Glomerular endothelial cell (primary cell): ENCODE results near the gene IP6K1. TPM values are rescaled to one million over a fixed set of nuclear protein-coding genes. Genes with fewer than 3 reads are reported as not detected.
"Not testable (repeated sequence)": the region's sequence is repeated elsewhere in the genome, so short reads cannot be mapped to it uniquely, and the experiment has no call there.

Source experiments
- DNase-seq: peaks from one replicate; pipeline ENCODE4 v3.0.0-alpha.2; 2011; ENCODE audit warnings: low read depth, low spot score; ENCODE audit errors: extremely low read depth
- total RNA-seq: library from RNA; depleted of rRNA; stranded (reverse); fragments of >200 nt; gene quantifications from 2 replicates; pipeline ENCODE4 v1.2.3, GENCODE V29; 2015

The IP6K1 gene
- total RNA-seq, result 50.5 and 59.3 TPM in 2 replicates

DNA sequence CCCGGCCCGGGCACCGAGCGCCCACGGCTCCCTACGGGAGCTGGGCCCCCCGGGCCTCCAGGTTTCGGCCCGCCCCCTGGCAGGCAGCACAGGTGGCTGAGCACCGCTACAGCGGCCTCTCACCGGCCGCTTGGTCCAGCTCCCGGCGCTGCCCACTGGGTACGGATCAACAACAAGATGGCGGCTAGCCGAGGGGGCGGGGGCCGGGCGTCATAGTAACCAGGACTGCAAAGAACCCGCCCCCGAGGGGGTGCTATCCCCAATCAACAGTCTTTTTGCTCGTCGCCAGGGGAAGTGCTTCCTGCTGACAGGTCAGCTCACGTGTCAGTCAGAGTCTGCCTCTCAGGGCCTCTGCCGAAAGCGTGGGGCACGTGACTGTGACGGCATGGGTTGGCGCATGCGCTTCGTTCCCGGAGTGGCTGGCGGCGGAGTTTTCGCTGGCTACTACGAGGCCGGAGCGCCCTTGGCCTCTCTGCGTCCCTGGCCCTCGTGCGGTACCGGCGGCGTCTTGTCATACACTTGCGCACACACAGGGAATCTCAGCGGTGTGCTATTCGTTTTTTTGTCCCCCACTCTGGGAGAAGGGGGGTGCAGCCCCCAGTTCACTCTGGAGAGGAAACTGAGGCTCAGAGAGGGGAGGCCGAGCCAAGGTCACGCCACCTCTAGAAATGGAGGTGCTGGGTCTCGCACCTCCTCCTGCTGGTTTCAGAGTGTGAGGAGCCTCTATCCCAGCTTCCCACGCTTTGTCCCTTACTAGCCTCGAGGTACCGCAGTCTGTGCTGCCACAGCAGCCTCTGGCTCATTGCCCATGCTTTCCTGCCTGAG lies at the start of gene IP6K1:
Gene IP6K1 (minus strand): TSS at position 186 of the 825 bp plus-strand sequence. CDS start 38,502 bp downstream, outside the sequence.
- DNase-seq, result peak; percentile 98

DNA sequence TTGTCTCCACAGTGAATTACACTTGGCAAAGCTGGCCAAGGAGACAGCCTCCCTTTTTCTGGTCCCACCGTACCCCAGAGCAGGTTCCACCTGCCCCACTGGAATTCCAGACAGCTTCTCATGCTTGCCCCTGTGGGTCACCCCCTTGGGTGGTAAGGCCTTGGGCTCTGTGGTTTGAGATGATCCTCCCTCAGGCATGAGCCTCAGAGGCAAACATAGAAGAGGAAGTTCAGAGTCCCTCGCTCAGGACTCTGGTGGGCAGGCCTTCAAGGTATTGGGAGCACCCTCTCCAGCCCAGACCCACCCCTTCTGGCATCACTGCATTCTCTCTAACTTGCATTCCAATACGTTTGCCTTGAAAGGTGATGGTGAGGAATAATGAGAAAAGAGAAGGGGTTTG lies 45.0 kb upstream of the IP6K1 start:
- DNase-seq, result no peak

DNA sequence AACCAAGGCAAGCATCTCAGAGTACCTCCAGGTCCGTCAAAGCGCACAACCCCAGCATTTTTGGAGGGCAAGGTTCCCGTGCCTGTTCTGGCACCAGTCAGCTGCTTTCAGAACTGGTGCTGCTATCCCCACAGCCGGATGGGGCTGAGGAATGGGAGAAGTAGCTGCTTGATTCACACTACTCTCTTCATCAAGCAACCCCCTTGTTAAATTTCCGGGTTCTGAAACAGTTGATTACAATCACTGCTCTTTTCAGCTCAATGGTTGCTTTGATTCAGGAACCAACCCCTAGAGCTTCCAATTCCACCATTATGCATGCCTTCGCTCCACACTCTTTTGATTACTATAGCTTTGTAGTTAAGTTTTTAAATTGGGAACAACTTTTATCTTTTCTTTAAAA lies 39.7 kb upstream of the IP6K1 start:
- no peak for DNase-seq

DNA sequence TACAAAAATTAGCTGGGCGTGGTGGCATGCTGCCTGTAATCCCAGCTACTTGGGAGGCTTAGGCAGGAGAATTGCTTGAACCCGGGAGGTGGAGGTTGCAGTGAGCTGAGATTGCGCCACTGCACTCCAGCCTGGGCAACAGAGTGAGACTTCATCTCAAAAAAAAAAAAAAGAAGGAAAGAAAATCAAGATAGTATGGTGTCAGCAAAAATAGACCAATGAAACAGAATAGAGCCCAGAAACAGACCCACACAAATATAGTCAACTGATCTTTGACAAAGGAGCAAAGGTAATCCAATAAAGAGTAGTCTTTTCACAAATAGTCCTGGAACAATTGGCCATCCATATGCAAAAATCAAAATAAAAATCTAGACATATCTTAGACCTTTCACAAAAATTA lies 36.8 kb upstream of the IP6K1 start:
- DNase-seq, result not testable (repeated sequence)

DNA sequence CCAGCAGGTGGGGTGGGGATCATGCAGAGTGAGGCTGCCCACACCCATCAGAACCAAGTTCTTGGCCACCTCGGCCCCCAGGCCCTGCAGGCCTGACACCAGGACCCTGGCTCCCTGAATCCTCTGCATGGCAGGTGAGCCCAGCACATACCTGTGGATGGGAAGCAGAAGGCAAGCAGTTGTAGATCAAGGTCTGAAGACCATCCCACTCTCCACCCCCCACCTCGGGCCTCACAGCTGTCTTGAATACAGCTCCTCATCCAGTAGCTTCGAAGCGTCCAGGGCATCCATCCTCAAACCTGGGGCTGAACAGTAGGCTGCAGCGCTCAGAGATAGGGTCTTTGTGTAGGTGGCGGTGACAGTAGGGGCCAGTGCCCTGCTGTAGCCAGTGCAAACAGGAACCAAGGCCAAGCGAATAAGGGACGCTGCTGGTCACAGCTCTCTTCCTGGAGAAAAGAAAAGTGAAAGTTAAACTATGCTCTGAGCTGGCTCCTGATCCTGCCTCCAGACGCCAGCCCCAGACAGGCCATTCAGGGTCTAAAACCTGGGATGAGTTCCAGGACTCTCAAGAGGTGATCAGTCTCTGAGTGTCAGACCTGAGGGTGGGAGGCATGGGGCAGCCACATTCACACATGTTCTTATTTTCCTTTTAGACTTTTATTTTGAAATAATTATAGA lies 27.3 kb upstream of the IP6K1 start, which contains the start of gene UBA7:
Gene UBA7 (minus strand): TSS at position 457 of the 678 bp plus-strand sequence. CDS start 166 bp downstream, at position 291.
- no peak for DNase-seq

DNA sequence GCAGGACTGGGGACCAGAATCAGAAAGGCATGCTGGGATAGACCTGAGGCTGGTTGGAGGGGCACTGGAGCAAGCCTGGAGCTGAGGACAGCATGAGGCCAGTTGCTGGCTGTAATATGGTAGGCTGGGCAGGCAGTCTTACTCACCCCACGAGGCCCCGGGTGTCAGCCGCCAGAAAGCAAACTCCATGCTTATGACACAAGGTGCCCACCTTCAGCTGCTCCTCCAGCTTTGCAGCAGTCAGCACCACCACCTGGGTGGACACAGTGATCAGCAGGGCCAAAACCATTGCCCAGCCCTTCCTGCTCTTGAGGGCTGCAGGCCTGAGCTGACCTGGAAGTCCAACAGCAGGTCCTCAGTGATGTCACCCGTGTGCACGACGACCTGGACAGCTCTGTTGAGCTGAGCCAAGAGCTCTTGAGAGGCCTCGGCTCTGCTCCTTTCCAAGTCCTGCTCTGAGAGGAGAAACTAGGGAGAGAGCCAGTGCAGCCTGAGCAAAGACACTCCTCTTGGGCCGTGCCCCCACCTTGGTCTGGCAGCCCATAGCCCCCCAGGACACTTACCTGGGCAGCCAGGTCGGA lies 26.7 kb upstream of the IP6K1 start:
- no peak for DNase-seq

DNA sequence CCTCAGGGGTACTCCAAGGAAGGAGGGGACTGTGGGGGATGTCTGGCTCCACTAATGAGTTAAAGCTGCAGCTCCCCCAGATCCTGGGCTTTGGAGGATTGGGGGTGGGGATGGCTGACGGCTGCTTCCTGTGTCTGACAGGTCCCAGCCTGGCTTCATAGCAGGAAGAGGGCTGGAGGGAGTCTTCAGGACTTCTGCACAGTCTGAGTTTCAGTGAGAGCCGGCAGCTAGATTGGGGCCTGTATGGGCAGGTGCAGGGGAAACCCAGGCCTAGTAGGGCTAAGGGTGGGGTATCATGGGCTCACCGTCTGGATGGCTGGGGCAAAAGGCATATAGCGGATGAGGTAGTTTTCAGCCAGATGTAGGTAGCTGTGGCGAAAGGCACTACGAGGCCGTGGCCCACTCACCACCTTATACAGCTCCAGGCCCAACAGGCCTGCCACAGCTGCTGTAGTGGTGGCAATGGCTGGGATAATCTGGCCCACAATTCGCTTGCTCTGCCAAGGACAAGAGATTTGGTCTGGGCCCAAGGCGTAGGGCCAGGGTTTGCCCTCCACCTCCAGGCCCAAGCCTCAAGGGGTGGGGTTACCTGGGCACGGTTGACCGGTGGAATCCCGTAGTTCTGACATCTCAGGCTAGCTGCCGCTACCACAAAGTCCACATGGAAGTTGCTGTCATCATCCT lies 21.2 kb upstream of the IP6K1 start:
- no peak for DNase-seq

DNA sequence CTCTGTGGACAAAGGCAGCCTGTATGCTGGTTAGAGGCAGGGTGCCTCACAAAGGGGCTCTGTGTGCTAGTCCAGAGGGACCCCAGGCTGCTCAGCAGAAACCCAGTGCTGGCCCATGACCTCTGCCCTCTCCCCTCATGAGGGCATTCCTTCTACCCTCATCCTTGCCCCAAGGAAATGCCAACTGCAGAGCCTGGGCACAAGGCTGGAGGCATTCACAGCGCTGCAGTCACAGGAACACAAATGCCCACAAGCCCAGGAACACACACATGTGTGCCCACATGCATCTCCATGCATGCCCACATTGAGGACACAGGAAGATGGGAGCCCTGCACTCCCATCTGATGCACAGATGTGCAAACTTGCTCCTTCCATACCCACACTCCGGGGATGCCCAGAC lies 20.5 kb upstream of the IP6K1 start:
- no peak for DNase-seq

DNA sequence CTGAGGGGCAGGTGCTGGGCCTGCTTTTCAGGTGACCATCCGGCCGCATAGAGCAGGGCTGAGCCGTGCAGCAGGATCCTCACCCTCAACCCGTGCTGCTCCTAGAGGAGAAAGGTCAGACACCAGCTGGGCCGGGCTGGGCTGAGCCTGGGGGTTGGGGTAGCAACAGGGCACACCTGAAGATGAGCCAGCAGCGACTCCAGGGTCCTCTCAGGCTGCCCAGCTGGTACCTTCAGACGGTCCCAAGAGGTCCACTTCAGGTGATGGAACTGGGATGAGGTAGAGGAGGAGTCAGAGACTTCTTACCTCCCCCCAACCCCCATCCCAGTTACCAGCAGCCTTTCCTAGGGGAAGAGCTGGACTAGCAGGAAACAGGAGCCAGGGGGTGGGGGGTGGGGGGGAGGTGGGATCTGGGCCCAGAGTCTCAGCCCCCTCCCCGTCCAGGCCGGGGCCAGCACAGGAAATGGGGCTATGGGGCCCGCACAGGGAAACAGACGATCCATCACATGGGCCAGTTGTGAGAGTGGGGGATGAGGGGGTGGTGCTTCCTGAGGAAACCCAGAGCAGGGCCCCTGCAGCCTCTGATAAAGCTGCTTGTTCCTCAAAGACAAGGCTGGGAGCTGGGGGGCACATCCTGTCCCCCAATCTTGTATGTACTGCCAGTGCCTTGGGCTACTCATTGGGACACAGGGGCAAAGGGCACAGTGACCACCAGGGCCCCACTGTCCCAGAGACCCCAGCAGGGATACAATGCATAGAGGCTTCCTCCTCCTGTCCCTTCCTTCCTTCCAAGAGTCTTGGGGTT lies 19.8 kb upstream of the IP6K1 start:
- no peak for DNase-seq

DNA sequence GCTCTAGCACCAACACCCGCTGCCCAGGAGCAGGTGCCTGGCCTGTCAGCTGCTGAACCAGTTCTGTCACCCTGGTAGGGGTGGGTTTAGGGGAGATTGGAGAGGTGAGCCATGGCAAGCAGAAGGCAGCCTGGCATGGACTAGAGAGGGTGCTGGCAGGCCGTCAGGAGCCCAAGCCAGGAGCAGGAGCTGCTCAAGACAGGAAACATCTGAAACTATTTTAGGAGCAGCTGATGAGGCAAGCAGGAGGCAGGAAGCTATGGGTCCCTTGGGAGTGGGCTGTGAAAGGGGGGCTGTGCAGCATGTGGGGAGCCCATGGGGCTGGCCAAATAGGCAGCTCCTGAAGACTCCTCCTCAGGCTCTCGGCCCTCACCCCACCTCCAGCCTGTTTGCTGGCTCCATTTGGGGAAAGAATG lies 19.0 kb upstream of the IP6K1 start:
- peak; percentile 61 for DNase-seq

DNA sequence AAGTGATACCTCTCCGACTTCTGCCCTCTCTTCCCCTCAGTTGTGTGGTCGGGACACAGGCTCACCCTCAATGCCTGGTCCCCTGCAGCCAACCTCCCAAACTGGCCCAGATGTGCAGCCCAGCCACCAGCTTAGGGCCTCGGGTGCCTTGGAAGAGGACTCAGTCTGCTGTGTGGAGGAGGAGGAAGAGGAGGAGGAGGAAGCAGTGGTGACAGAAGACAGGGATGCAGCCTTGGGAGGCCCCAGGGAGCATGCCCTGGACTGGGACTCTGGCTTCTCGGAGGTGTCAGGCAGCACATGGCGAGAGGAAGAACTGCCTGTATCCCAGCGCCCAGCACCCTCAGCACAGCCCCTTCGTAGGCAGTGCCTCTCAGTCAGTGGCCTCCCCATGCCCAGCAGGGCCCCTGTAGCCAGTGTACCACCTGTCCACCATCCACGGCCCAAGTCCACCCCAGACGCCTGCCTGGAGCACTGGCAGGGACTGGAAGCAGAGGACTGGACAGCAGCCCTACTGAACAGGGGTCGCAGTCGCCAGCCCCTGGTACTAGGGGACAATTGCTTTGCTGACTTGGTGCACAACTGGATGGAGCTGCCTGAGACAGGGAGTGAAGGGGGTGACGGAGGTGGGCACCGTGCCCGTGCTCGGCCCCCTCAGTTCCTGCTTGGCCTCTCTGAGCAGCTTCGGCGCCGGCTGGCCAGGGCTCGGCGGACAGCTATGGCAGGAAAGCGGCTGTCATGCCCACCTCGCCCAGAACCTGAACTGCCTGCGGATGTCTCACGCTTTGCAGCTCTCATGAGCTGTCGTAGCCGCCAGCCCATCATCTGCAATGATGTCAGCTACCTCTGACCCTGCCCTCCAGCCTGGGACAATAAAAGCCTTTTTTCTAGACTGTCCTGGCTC lies 18.0 kb upstream of the IP6K1 start:
- DNase-seq, result no peak

DNA sequence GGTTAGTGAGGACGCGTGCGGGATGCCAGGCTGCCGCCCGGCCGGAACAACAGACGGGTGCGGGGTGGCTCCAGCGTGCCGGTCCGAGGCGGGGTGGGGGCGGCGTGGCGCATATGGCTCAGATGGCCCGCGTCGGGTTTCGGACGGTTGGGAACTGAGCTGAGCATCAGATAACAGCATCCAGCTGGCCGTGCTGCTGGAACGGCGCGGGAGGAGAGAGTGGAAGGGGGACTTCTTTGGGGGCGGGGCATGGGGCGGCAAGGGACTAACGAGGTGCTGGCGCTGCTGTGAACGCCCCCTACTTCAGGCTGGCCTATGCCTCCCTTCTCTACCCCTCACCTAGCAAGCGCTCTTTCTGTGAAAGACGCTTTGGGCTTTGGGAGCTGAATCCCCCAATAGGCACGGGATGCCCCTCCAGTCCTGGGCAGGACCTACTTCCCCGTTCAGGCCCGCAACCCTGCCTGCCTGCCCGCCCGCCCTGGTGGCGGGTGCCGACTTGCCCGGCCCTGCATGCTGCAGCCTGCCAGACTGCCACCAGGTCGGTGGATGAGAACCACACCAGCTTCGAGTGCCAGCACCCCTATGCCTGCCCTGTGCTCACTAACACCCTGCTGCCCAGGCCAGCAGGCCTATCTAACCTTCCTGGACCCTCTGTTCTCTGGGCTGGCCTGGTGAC lies 17.3 kb upstream of the IP6K1 start:
- no peak for DNase-seq

DNA sequence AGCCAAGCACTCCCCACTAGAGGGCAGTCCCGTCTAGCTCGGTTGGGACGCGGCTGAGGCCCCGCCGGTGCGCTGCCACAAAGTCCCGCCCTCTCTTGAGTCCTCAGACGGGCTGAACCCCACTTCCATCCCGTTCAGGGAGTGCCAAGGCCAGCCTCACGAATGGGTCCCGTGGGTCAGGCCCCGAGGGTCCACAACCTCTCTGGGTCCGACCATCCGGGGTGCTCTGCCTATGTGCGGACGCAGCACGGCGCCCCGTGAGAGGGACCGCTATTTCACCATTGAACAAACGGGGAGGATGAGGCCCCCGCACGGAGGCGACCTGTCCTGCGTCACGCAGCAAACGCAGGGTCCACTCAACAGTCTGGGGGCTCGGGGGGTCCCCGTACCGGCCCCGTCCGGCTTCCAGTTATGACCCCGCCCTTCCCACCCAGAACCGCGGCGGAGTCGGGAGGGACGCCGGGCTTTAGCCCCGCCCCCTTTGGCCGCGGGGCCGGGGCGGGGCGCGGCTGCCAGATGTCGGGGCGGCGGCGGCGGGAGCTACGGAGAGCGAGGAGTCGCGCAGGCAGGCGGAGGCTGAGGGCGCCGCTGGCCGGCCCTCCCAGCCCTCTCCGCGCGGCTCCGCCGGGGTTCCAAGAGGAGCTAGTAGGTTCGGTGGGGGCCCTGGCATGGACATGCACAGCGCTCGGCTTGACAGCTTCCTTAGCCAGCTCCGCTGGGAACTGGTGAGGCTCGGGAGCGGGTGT lies 16.6 kb upstream of the IP6K1 start, which contains the start of gene INKA1:
Gene INKA1 (plus strand): TSS at position 543 of the 746 bp plus-strand sequence. CDS start 132 bp downstream, at position 675.
- DNase-seq, result no peak

DNA sequence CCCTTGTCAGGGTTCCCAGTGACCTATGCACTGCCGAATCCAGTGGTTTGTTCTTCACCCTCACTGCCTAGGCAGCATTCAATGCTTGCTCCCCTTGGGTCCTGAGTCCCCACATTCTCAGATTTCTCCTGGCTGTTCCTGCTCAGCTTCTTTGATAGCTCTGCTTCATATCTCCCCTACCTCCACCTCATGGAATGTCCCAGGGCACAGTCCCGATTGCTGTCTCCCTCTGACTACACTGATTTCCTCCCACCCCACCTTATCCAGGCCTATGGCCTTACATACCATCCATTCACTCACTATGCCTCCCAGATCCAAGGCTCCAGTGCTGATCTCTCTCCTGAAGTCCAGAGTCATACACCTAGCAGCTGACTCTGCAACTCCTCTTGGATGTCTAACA lies 14.8 kb upstream of the IP6K1 start:
- no peak for DNase-seq

DNA sequence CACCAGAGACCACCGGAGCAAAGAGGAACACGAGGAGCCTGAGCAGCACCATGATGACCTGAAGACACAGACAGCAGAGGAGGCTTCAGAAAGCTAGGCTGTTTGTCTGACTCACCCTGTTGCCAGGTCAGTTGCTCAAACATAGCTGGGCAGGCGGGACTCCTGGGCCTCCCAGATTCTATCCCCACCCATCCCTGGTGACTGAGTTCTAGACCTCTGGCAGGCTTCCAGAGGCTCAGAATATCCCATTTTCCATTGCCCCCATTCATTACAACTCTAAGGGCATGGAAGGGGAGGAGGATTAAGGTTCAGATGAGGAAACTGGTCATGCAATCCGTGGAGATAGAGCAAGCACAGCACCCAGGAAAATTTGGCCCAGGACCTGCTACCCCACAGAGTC lies 13.4 kb upstream of the IP6K1 start, which contains the start of gene CDHR4:
Gene CDHR4 (minus strand): TSS at position 113 of the 400 bp plus-strand sequence. CDS start 61 bp downstream, at position 52.
- DNase-seq, result no peak

DNA sequence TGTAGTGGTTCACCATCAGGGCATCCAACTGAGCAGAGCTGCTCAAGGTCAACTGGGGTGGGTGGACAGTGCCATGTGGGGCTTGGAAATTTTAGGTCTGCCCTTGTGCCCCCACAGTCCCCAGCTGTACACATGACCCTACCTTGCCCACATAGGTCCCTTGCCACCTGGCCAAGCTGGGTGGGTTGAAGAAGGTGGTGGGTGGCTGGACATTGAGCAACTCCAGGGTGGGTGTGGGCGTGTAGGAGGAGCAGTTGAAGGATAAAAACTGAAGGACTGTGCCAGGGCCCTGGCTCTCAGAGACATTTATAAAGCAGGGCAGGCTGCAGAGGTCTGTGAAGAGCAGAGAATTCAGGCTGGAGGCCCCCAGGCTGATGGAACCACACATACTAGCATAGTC lies 12.8 kb upstream of the IP6K1 start:
- no peak for DNase-seq
